Ovary (tissue), 3 donors: ENCODE results near the gene ARHGEF40.

Experiments
- EP300 ChIP-seq: sonication (generic); formaldehyde crosslinking; IDR thresholded peaks from one replicate; pipeline ENCODE4 v1.6.1; 2017; ENCODE audit warnings: antibody characterized with exemption
- POLR2A ChIP-seq: fragments of 450-650 bp; IDR thresholded peaks from one replicate; pipeline ENCODE4 v1.6.1; 2017; ENCODE audit warnings: antibody characterized with exemption, mild to moderate bottlenecking, moderate library complexity
- TF ChIP-seq, protein P1 (sequence below), 3 donors: fragments of 450-650 bp in 2 of 3; fragments of 200-600 bp in 1 of 3; IDR thresholded peaks; one replicate each; pipeline versions ENCODE4 v1.5.1 to v1.8.0; 2016 to 2022; ENCODE audit warnings: antibody characterized with exemption in 3 of 3, mild to moderate bottlenecking in 1 of 3
- donor health status: DM: no; HTN: no; CAD: no.

DNA sequence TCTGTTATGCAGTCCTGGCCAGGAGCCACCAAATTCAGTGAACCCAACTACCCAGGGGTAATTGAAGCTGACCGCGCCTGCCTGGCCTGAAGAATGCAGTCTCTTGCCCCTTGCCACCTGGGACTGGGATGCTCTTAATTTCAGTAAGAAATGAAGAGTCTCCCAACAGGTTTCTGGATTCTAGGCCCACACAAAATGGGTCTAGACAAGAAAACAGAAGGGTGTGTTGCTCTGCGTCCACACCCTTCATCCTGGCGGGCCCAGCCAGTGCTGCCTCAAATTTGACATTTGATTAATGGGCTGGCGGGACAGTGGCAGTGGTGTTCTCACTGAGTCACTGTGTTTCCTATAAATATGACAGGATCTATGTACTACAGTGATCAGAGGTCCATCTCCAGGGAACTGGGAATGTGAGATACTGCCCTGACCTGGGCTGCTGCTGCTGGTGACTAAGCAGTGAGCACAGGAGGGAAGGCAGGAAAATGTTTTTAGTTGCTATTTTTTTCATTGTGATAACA is 37.2 kb downstream of the ARHGEF40 start:
- TF ChIP-seq, protein P1, sequence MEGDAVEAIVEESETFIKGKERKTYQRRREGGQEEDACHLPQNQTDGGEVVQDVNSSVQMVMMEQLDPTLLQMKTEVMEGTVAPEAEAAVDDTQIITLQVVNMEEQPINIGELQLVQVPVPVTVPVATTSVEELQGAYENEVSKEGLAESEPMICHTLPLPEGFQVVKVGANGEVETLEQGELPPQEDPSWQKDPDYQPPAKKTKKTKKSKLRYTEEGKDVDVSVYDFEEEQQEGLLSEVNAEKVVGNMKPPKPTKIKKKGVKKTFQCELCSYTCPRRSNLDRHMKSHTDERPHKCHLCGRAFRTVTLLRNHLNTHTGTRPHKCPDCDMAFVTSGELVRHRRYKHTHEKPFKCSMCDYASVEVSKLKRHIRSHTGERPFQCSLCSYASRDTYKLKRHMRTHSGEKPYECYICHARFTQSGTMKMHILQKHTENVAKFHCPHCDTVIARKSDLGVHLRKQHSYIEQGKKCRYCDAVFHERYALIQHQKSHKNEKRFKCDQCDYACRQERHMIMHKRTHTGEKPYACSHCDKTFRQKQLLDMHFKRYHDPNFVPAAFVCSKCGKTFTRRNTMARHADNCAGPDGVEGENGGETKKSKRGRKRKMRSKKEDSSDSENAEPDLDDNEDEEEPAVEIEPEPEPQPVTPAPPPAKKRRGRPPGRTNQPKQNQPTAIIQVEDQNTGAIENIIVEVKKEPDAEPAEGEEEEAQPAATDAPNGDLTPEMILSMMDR (IDR thresholded peaks at IDR 0.05) = no peak
- TF ChIP-seq POLR2A = no peak
- TF ChIP-seq EP300 = no peak
